NCI-H2196 treated with DMSO at 0.1 percent for 48 hours (cell line): Measurements from ENCODE around the gene TUBGCP3.
A peak's percentile ranks its signal among the peaks of the same experiment; 100 is the strongest.

Source experiments
- DNase-seq: peaks from one replicate; lab custom pipeline; 2025; ENCODE audit not compliant: unreplicated experiment; lab: John Stamatoyannopoulos, UW

The TUBGCP3 gene

DNA sequence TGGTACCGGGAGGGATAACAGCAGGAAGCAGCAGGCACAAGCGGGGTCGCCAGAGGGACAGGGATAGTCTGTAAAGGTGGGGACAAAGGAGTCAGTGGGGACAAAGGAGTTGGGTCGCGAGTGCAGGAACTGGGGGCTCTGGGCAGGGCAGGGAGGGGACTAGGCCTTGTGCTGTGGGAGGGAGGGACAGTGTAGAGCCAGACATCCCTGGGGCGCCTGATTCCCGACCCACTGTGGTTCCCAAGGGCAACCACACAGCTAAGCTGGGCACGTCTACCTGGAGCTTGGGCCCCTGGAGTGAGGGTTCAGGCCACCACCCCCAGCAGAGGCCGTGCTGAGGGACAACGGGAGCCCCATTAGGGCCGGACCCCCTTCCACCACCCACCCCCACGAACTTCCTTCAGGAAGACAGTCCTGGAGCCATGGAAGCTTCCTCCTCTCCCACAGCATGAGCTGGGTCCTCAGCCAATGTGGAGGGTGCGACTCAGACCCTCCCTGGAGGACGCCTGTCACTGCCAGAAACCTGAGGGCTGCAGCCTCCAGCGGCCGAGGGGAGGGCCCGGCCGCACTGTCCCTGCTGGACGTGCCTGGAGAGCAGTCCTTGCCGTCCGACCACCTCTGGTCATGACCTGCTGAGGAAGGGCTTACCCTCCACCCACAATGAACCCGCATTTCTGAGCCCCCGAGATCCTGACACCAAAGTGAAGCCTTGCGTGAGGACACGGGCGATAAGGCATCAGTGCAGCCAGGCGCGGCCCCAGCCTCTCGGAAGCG, 133.9 kb downstream of the TUBGCP3 start:
- no peak for DNase-seq

DNA sequence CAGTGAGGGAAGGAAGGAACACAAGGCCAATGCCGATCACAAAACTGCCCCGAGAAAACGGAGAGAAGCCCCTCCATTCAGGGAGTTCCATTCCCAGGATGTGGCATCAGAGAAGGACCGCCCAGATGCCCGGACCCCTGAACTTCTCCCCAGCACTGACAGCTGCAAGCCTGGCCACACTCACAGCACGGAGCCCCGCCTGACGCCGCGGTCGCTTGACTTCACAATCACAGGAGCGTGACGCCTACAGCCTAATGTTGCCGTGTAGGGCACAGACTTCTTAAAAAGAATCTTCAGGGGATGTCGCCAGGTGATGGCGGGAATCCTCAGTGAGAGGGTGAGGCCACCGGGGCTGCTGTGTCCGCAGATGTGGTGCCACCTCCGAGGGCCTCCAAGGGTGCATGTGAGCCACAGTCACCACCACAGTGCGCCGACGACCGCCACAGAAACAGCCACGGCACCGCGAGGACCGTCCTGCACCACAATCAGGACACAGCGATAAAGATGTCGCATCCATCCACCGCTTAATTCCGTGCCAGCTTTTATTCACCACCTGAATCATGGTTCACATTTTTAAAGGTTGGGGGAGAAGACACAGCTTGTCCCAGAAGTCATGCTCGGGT, 134.6 kb downstream of the TUBGCP3 start:
- DNase-seq: no peak

DNA sequence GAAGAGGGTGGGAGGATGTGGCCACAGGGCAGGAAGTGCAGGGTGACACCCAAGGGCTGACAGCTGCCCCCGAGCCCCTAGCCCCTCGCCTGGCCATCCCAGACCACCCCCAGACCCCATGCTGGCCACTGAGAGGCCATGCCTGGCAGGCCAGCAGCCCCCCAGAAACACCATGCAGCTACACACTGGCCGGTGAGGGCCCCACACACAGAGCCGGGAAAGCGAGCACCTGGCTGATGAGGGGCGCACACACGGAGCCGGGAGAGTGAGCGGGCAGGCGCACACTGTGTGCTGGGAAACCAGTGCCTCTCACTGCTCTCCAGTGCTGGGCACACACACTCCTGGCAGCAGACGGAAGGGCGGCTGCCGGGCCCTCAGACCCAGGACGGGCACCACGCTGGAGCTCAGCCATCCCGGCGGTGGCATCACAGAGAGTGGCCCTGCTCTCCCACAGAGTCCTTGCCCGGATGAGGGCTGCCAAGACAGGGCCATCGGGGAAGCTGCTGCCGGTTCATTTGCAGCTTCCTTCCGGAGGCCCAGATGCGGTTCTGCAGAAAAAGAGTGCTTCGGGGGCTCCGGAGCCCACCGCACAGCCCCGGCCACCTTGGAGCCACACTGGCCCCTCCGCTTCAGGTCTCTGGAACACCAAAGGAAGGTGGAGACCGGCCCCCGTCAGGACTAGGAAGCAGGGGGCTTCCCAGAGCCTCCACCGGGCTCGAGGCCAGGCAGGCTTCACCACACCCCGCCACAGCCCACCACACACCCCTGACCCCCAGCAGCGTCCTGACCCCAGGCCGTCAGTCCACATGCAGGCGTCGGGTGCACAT, 135.4 kb downstream of the TUBGCP3 start:
- no peak for DNase-seq

DNA sequence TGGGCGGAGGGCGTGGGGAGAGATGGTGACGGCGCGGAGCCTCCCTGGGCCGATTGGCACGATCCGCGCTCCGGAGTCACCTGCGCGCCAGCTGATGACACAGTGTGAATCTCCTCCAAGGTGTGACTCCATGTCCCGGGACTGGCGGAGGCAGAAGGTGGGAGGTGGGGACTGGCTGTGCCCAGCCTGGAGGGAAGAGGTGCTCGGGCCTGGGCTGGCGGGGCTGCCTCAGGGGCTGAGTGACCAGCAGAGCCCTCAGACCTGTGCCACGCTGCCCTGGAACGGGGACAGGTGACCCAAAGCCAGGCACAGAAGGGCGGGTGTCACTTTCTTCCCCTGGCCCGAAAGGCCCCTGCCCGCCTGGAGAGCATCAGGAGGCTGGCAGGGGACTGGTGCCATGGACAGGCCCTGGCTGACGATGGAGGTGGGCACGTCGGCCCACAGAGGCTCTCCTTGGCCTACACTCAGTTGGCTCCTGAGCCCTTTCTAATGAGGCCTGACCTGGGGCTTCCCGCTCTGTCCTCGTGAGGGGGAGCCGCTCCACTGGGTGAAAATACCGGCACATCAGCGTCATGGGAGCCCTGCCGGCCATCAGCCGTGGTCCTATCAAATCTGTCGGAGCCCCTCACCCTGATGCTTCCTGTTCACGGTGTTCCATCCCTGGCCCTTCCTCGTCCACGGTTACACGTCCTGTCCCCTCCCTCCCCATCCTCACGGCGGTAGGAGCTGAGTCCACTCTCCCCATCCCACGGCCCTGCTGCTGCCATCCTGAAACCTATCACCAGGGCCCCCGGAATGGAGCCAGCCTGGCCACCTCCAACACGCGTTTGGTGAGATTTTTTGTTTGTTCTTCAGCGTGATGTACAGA, 136.2 kb downstream of the TUBGCP3 start:
- no peak for DNase-seq

DNA sequence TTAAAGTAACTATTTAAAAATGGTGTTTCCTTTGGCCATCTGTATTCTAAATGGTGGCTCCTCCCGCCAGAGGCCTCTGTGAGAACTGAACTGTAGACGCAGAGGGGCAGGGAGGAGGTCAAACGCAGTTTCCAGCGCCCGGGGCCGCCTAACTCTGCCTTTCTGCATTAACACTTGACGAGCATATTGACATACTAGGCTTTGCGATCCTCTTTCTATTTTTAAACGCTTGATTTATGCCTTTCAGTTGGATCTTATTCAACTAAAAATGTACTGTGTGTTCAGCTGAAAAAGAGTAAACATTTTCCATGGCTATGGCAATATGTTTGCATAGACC, 137.1 kb downstream of the TUBGCP3 start:
- peak; percentile 21 for DNase-seq

DNA sequence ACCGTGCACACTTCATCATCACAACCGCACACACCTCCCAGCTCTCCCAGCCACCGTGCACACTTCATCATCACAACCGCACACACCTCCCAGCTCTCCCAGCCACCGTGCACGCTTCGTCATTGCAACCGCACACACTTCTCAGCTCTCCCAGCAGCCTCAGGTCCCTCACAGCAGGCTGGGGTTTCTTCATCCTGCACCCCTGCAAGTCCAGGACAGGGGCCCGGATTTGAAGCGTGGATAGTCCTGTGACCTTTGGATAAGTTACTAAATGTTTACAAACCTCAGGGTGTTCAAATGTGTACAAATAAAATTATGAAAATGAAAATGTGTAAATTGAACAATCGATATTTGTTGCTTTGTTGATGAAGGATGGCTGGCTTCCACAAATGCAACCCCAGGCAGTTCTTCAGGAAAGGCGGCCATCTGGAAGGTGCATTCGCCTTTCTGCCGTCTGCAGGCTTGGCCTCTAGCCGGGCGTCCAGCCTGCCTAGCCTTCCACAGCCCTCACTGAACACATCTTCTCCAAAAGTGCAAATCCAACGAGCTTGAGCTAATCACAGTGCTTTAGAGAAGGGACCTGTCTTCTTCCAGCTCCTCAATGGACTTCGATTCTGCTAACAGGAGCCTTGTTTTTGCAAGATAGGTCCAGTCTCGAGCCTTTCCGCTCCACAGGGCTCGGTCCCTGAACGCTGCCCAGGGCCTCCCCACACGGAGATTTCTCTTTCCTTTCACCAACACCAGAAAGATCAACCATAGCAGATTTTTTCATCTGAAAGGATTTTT, 137.6 kb downstream of the TUBGCP3 start:
- no peak for DNase-seq

DNA sequence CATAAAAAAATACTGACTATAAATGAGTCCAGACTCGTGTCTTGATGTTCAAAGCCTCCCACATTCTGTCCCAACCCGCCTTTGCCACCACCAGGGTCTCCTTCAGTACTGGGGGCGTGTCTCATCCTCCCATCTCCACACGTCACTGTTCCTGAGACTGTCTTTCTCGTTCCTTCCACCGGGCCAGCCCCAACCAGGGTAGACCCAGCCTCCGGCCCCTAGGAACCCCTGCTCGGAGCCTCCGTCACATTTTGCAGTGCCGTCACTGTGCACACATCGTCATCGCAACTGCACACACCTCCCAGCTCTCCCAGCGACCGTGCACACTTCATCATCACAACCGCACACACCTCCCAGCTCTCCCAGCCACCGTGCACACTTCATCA, 138.4 kb downstream of the TUBGCP3 start:
- DNase-seq: no peak

DNA sequence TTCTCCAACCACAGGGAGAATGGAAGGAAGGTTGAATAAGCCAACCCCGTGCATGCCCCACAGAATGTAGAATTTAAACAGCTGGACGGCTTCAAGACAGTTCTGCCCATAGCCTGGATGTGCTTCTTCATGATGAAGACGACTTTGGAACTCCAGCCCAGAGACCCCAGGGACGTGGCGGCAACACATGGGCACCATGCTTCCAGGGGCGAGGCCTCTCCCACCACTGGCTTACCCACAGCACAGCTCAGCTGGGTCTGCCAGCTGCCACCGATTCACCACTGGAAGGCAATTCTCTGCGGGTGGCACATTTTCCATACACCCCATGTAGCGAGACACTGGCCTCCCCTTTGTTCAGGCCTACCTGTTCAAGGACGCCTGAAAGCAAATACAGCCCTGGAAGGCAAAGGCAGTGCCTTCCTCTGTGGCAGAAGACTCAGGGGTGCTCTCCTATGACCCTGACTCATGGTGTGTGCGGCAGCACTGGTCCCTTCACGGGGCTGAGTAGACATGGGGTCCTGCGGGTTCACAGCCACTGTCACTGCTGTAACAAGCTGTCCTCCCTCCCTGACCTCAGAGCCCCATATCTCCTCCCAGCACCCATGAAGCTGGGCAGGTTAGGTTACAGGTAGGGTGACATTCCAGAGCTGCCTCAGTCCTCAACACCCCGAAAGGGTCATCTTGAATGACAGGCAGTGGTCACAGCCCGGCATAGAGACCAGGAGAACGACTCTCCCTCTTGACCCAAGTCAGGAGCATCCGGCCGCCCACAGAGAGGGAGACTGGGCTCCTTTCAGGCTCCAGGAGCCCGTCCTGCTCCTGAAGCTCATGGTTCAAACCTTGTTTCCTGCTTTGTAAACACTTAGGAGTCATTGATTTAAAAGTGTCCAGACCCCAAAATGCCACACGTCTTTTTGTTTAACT, 139.1 kb downstream of the TUBGCP3 start:
- no peak for DNase-seq

DNA sequence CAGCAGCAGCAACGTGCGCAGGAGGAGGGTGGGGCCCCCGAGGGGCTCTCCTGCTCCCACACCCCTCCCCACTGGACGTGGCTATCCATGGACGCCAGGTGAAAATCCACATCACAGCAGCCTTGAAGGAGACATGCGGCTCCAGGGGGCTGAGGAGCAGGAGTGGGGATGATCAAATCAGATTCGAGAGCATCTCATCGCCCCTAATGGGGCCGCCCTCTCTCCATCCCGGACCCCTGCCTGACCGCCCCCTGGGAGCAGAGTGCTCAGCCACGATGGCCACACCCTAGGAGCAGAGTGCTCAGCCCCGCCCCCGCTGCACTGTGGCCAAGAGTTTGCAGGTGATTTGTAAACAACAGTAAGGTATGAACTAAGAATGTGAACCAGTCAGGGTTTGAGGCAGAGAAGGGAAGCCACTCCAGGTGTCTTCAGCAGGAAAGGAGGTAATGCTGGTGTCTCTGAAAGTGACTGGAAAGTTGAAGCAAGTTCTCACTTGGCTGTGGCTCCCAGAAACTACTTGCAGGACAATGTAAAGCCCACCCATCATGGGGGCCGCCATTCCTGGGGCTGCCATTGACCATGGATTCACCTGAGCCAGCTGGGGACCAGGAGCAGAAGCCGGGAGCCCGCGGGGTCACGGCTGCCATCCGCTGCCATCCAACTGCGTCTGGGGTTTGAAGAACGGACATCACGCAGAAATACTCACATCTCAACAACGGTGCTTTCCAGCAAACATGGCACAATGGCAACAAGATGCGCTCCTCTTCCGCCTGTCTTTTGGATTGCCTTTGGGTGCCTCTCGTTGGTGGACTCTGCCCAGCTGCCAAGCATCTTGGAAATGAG, 140.0 kb downstream of the TUBGCP3 start:
- no peak for DNase-seq

DNA sequence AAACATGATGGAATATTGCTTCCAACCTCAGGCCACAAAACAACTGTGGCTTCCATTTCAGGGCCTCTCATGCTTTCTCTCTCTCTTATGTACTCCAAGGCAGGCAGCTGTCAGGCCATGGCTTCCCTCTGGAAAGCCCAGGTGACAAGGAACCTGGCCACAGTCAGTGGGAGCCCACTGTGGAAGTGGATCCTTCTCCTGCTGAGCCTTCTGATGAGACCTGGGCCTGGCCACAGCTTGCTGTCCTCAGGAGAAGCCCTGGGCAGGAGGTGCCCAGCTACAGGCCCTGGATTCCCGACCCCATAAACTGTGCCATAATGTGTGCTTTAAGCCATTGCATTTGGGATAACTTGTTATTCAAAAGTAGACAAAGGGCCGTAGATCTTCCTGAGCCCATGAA, 140.6 kb downstream of the TUBGCP3 start:
- no peak for DNase-seq

DNA sequence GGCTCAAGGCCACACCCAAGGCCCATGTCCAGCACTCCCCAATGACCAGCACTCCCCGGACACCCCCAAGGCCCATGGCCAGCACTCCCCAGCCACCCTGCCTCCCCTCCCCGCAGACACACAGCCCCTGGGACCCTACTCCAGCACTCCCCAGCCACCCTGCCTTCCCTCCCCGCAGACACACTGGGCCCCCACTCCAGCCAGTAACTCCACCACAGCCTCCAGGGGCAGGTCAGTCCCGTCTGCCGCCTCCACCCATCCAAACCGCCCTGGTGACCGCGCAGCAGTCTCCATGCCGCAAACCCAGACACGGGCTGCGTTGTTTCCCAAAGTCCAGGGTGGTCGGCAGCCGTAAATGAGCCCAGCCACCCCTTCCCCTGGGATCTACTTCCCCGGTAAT, 141.1 kb downstream of the TUBGCP3 start:
- DNase-seq: no peak

DNA sequence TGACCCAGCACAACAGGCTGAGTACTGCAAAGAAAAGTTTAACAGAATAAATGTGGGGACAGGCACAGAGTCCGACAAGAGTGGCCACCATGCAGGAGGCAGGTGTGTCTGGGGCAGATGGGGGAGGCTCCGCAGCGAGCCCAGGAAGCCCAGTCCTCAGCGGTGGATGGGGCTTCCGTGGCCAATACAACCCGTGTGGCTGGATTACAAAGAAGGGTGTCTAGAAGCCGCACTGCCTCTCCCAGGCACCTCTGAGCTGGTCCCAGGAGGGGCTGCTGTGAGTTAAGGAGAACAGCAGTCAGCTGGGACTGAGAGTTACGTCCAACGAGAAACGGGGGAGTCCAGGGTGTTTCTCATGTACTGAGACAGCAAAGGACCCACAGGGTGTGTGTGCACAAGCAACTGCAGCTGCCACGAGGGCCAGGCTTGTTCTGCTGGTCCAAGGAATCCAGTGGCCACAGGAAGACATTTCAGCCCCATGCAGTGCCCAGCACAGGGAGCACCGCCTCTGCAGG, 141.5 kb downstream of the TUBGCP3 start:
- no peak for DNase-seq

DNA sequence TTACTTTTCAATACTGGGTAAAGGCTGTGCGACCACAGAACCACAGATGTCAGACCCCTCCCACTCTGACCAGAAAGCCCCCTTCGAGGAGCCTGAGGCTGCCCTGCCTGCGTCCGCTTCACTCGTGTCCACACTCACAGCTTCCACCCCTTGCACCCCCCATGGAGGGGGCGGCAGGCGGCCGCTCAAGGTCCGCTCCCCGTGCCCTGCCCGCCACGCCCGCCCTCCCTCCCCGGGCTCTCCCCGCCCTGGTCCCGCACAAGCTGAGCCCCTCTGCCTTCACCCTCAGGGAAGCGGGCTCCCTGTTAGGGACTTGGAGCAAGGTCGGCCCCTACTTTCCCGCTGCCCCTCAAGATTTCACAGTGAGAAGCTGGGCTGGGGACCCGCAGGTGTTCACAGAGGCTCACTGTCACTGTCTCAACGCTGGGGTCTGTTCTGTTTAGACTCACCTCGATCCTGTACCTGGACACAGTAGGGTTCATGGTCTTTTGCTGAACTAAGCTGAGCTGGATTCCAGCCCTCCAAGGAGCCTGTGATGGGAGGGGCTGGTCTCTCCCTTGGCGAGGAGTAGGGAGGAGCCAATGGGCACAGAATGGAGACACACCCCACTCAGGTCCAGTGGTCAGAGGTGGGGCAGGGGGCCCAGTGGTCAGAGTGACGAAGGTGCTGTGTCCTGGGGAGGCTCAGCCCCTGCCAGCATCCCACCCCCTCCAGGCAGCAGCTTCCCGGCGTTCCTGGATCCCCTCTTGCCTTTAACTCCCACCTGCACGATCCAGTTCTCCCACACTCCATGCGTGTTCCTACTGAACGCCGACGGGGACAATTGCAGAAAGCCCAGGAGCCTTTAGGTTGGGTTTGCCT, 142.3 kb downstream of the TUBGCP3 start:
- no peak for DNase-seq

DNA sequence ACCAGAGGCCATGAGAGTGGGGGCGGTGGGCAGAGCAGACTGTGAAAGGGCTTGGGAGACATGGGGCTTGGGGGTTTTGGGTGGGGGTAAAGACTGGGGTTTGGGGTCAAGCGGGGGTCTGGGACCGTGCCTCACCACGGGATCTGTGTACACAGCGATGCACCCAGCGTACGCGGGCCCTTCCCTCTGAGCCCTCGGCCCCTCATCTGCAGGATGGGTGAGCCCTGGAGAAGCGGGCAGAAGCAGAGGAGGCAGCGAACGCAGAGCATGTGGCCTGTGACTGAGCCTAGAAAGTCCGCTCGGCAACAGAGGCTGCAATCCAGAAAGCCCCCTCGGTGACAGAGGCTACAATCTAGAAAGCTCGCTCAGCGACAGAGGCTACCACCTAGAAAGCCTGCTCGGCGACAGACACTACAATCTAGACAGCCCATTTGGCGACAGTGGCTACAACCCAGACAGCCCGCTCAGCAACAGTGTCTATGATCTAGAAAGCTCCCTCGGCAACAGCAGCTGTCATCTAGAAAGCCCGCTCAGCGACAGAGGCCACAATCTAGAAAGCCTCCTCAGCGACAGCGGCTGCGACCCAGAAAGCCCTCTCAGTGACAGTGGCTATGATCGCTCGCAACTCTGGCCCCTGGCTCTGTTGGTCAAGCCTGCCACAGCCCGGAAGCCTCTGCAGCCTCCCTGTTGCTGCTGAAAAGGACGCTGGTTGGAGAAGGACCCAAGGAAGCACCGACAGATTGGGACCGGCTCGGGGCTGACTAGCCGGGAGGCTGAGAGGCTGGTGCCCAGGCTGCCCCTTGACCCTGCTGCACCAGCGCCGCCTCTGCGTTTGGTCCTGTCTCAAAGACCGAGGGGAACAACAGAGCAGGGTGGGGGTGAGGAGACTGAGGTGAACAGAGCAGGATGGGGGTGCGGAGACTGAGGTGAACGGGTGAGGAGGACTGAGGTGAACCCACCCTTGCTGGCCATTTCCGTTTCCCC, 143.2 kb downstream of the TUBGCP3 start:
- no peak for DNase-seq

DNA sequence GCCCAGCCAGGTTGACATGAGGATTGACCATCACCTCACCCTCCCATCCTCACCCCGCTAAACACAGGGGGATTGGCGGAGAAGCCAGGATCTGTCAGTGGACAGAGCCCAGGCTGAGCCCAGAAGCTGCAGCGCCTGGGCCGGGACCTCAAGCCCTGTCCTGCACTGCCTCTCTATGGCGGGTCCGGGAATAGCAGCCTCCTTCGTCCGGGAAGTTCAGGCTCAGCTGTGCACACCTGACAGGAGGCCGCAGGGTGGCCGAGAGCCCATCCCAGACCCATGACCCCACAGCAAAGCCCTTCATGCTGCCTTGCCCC, 144.0 kb downstream of the TUBGCP3 start:
- no peak for DNase-seq
